ENCODE measurements around the gene RAD21L1.

RAD21L1 gene

GRCh38 chr20:1184260-1184637 is 41.6 kb upstream of the RAD21L1 start:
- no peak for TF ChIP-seq CTCF (conservative IDR thresholded peaks at IDR 0.05)
- no peak overlapping the region for H3K27ac ChIP-seq

GRCh38 chr20:1184638-1185315 is 41.1 kb upstream of the RAD21L1 start, which contains the start of gene TMEM74B:
TSS of gene TMEM74B (minus strand) at chr20:1184981. CDS start at chr20:1183801, 1,180 bp downstream.
- TF ChIP-seq CTCF (conservative IDR thresholded peaks at IDR 0.05): no peak
- H3K27ac ChIP-seq: peak within 1 kb of the TSS; percentile 59; the same call in 1 of the 2 replicates

GRCh38 chr20:1185316-1185741 is 40.5 kb upstream of the RAD21L1 start:
- TF ChIP-seq CTCF (conservative IDR thresholded peaks at IDR 0.05): no peak
- peak overlapping the region; percentile 59; the same call in 1 of the 2 replicates for H3K27ac ChIP-seq

GRCh38 chr20:1185790-1186334 is 40.0 kb upstream of the RAD21L1 start:
- TF ChIP-seq CTCF (conservative IDR thresholded peaks at IDR 0.05): peak; percentile 87
- H3K27ac ChIP-seq: peak overlapping the region; percentile 59; the same call in 1 of the 2 replicates

GRCh38 chr20:1186367-1186991 is 39.4 kb upstream of the RAD21L1 start:
- TF ChIP-seq CTCF (conservative IDR thresholded peaks at IDR 0.05): no peak
- no peak overlapping the region; the same call in 1 of the 2 replicates for H3K27ac ChIP-seq

- H3K27ac ChIP-seq: no peak overlapping the region
- no peak for TF ChIP-seq CTCF (conservative IDR thresholded peaks at IDR 0.05)
These were observed 38.2 kb upstream of the RAD21L1 start for GRCh38 chr20:1187605-1188171.

- no peak for TF ChIP-seq CTCF (conservative IDR thresholded peaks at IDR 0.05)
- H3K27ac ChIP-seq: no peak overlapping the region
These were observed 37.5 kb upstream of the RAD21L1 start for GRCh38 chr20:1188347-1188746.
